Effector CD8-positive, alpha-beta T cell (primary cell): ENCODE results near the gene POLE3.
"Not testable (repeated sequence)": the region's sequence is repeated elsewhere in the genome, so short reads cannot be mapped to it uniquely, and the experiment has no call there.

Source experiments
- DNase-seq: peaks from one replicate; lab custom pipeline; 2025; lab: John Stamatoyannopoulos, UW

POLE3 gene

GRCh38 chr9:113403646-113404045 is 6.8 kb downstream of the POLE3 start:
- DNase-seq = no peak

GRCh38 chr9:113401027-113401792 is 9.3 kb downstream of the POLE3 start, which contains the start of gene ALAD:
TSS of gene ALAD (minus strand) at chr9:113401284. CDS start at chr9:113393559, 7,725 bp downstream.
- peak; percentile 99 for DNase-seq

- DNase-seq = no peak
These were observed 10.8 kb downstream of the POLE3 start for GRCh38 chr9:113399646-113400200.

- DNase-seq = no peak
These were observed 11.7 kb downstream of the POLE3 start for GRCh38 chr9:113398796-113399195.

- no peak for DNase-seq
These were observed 13.3 kb downstream of the POLE3 start for GRCh38 chr9:113397203-113397631.

- no peak for DNase-seq
These were observed 15.2 kb downstream of the POLE3 start for GRCh38 chr9:113395000-113395861.

GRCh38 chr9:113393281-113393680 is 17.2 kb downstream of the POLE3 start:
- no peak for DNase-seq

- DNase-seq = no peak
These were observed 18.6 kb downstream of the POLE3 start for GRCh38 chr9:113391917-113392316.

- DNase-seq = no peak
These were observed 20.1 kb downstream of the POLE3 start for GRCh38 chr9:113390192-113390960.

GRCh38 chr9:113389451-113389850 is 21.0 kb downstream of the POLE3 start:
- DNase-seq = no peak

GRCh38 chr9:113388833-113389232 is 21.6 kb downstream of the POLE3 start:
- DNase-seq = no peak

- no peak for DNase-seq
These were observed 22.8 kb downstream of the POLE3 start for GRCh38 chr9:113387560-113388230.

- DNase-seq = no peak
These were observed 23.7 kb downstream of the POLE3 start for GRCh38 chr9:113386571-113387393.

GRCh38 chr9:113381909-113382411 is 28.5 kb downstream of the POLE3 start:
- no peak for DNase-seq

- not testable (repeated sequence) for DNase-seq
These were observed 29.0 kb downstream of the POLE3 start for GRCh38 chr9:113381441-113381840.

- DNase-seq = no peak
These were observed 29.6 kb downstream of the POLE3 start for GRCh38 chr9:113380869-113381378.

GRCh38 chr9:113379829-113380210 is 30.7 kb downstream of the POLE3 start:
- not testable (repeated sequence) for DNase-seq

GRCh38 chr9:113379094-113379828 is 31.2 kb downstream of the POLE3 start:
- DNase-seq = not testable (repeated sequence)
